Chondrocyte (in vitro differentiated cells): ENCODE results near the gene AGPS. TPM values are rescaled to one million over a fixed set of nuclear protein-coding genes. Genes with fewer than 3 reads are reported as not detected.

Experiments used
- DNase-seq: peaks from one replicate; pipeline ENCODE4 v3.0.0; 2021; ENCODE audit warnings: mixed read lengths, low spot score
- H3K27ac Mint-ChIP-seq: one replicate; pipeline ENCODE4 v1.8.0; 2021; ENCODE audit warnings: mild to moderate bottlenecking, moderate library complexity, mixed read lengths; ENCODE audit not compliant: unreplicated experiment
- H3K27me3 Mint-ChIP-seq: 2 replicates; pipeline ENCODE4 v1.8.0; 2021; ENCODE audit warnings: low read depth, mixed read lengths
- H3K36me3 Mint-ChIP-seq: 2 replicates; pipeline ENCODE4 v1.8.0; 2021; ENCODE audit warnings: low read depth, mixed read lengths
- H3K4me1 Mint-ChIP-seq: 2 replicates; pipeline ENCODE4 v1.8.0; 2021; ENCODE audit warnings: low read depth, mild to moderate bottlenecking, mixed read lengths
- H3K4me3 Mint-ChIP-seq: one replicate; pipeline ENCODE4 v1.8.0; 2021; ENCODE audit warnings: mild to moderate bottlenecking, moderate library complexity, mixed read lengths; ENCODE audit not compliant: unreplicated experiment
- H3K9me3 Mint-ChIP-seq: 2 replicates; pipeline ENCODE4 v1.8.0; 2021; ENCODE audit warnings: low read depth, mixed read lengths
- total RNA-seq: library from RNA; stranded (reverse); gene quantifications from 3 replicates; pipeline ENCODE4 v1.2.1, GENCODE V29; 2021
- TF ChIP-seq, protein P1 (sequence below): fragments of 200-600 bp; sonication (generic); IDR thresholded peaks from 2 replicates; pipeline ENCODE4 v1.5.0; 2021; ENCODE audit warnings: antibody characterized with exemption, mild to moderate bottlenecking, moderate library complexity

The AGPS gene
- total RNA-seq, 1 donor from 2014 or later, result 40.2 TPM

DNA sequence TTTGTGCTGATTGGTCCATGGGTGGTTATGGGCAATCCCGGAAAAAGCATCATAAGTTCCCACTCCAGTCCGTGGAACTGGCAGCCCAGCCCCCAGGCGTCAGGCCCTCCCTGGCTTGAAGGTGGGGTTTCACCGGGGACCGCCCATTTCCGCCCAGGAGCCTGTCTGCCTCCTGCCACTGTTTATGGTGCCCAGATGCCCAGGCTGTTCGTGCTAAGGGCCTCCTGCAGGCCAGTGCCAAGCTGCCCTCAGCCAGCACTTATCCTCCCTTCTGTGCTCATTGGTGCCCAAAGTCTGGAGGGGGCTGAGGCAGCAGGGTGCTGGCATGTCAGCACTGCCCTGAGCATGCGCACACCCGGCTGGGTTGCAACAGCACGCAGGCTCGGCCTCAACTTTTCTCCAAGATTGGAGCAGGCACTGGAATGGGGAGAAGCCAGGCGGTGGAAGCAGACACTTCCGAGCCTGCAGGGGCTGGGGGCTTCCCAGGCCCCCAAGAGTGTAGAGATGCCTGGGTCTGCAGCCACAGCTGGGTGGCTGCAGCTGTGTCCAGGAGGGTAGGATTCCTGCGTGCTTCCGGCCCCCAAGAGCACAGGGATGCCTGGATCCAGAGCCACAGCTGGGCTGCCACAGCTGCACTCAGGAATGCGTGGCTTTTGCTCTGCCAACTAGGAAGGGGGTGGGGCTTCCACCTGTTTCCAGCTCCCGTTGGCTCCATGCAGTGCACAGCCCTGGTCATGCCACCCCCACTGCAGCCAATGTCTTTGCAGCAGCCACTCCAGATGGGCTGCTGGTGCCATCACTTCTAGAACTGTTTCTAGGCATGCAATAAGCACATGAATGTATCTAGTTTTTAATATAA, 74.0 kb downstream of the AGPS start:
- H3K27ac Mint-ChIP-seq, result no peak overlapping the region
- no peaks in the 10 kb centered on the region for H3K27me3 Mint-ChIP-seq
- no peak overlapping the region for H3K4me3 Mint-ChIP-seq
- TF ChIP-seq, protein P1, sequence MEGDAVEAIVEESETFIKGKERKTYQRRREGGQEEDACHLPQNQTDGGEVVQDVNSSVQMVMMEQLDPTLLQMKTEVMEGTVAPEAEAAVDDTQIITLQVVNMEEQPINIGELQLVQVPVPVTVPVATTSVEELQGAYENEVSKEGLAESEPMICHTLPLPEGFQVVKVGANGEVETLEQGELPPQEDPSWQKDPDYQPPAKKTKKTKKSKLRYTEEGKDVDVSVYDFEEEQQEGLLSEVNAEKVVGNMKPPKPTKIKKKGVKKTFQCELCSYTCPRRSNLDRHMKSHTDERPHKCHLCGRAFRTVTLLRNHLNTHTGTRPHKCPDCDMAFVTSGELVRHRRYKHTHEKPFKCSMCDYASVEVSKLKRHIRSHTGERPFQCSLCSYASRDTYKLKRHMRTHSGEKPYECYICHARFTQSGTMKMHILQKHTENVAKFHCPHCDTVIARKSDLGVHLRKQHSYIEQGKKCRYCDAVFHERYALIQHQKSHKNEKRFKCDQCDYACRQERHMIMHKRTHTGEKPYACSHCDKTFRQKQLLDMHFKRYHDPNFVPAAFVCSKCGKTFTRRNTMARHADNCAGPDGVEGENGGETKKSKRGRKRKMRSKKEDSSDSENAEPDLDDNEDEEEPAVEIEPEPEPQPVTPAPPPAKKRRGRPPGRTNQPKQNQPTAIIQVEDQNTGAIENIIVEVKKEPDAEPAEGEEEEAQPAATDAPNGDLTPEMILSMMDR, result no peak
- H3K4me1 Mint-ChIP-seq, result peaks cover 21% of the 10 kb centered on the region
- H3K36me3 Mint-ChIP-seq, result peaks cover 6% of the 10 kb centered on the region
- H3K9me3 Mint-ChIP-seq, result peaks cover 8% of the 10 kb centered on the region
- DNase-seq, result no peak

DNA sequence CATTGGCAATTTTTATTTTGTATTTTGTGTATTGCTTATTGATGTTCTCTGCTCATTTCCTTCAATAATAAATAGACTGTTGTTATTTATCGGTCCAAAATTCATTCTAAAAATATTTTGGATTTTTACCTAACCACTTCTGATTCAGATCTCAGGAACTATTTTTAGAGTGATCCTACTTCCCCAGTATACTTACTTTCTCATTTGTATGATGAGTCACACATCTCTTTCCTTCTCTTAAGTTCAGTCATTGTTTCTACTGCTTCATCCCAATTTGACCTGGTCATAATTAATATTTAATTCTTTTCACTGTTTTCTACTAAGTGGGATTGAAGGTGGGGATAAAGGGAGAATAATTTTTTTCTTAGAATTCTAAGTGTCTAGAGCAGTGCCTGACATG, 75.1 kb downstream of the AGPS start:
- Mint-ChIP-seq H3K27me3 (no peaks in the 10 kb centered on the region), H3K36me3 (peaks cover 12% of the 10 kb centered on the region), H3K4me1 (peaks cover 21% of the 10 kb centered on the region), H3K4me3 (no peak overlapping the region), H3K27ac (peak overlapping the region; percentile 60), H3K9me3 (peaks cover 16% of the 10 kb centered on the region)
- DNase-seq, result no peak
- TF ChIP-seq, protein P1, result no peak

DNA sequence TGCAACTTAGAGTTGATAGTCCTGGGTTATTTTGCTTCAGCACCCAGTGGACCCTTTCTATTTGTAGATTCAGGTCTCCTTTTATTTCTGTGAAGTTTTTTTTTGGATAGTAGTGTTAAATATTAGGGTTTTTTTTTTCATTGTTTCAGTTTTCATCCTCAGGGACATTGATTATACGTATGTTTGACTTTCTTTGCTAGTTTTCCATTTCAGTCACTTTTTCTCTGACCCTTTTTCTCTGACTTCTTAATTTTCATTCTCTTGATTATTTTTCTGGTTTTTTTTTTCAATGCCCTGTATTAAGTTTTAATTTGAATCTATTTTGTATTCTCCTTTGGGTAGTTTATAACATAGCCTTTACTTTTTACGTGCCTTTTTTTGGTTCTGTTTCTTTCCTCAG, 79.4 kb downstream of the AGPS start:
- H3K36me3 Mint-ChIP-seq, result peaks cover 18% of the 10 kb centered on the region

DNA sequence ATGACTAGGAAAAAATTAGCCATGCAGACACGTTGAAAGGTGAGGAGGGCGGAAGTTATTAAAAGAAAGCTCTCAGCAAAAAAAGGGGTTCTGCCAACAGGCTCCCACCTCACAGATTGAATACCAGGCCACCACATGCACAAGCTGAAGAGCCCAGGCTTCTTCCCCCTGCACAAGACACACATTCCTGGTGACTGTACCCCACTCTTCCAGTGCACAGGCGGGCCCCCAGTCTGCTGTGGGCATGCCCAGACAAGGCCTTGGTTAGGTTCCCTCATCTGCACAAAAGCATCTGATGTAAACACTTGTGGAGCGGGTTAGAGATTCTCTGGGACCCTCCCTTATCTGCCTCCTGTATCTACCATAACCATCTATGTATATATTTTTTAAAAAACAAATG, 81.7 kb downstream of the AGPS start:
- Mint-ChIP-seq H3K4me3 (no peak overlapping the region), H3K9me3 (peaks cover 33% of the 10 kb centered on the region), H3K36me3 (peaks cover 26% of the 10 kb centered on the region), H3K4me1 (peaks cover 28% of the 10 kb centered on the region), H3K27ac (no peak overlapping the region), H3K27me3 (no peaks in the 10 kb centered on the region)
- DNase-seq, result no peak
- TF ChIP-seq, protein P1, result no peak

More for the DNA sequence above, 79.4 kb downstream of the AGPS start:
- TF ChIP-seq, protein P1, result no peak
- H3K4me1 Mint-ChIP-seq, result peaks cover 32% of the 10 kb centered on the region
- H3K27me3 Mint-ChIP-seq, result no peaks in the 10 kb centered on the region
- no peak for DNase-seq
- H3K27ac Mint-ChIP-seq, result no peak overlapping the region
- no peak overlapping the region for H3K4me3 Mint-ChIP-seq
- peaks cover 23% of the 10 kb centered on the region for H3K9me3 Mint-ChIP-seq

DNA sequence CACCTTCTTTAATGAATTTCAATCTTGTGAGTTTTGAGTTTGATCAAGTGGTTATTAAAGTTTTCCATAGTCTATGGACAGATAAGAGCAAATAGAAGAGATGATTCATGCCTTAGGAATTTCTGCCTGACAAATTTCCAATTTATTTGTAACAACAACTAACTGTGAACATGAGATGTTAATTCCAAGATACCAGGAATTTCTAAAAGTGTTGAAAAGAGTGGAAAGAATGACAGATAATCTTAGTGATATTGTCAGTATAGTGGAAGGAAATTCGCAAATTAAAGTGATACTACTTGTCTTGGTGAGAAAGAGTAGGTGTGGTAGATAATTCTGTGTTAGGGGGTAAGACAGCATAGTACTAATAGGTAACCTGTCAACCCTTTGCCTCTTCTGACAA, 82.4 kb downstream of the AGPS start:
- TF ChIP-seq, protein P1, result no peak
- peaks cover 26% of the 10 kb centered on the region for H3K36me3 Mint-ChIP-seq

More for the DNA sequence above, 82.4 kb downstream of the AGPS start:
- H3K4me1 Mint-ChIP-seq, result peaks cover 28% of the 10 kb centered on the region
- H3K27me3 Mint-ChIP-seq, result no peaks in the 10 kb centered on the region
- H3K4me3 Mint-ChIP-seq, result no peak overlapping the region
- H3K27ac Mint-ChIP-seq, result peak overlapping the region; percentile 52
- no peak for DNase-seq
- H3K9me3 Mint-ChIP-seq, result peaks cover 37% of the 10 kb centered on the region
